ENCODE data around the gene IER5.

Gene IER5

DNA sequence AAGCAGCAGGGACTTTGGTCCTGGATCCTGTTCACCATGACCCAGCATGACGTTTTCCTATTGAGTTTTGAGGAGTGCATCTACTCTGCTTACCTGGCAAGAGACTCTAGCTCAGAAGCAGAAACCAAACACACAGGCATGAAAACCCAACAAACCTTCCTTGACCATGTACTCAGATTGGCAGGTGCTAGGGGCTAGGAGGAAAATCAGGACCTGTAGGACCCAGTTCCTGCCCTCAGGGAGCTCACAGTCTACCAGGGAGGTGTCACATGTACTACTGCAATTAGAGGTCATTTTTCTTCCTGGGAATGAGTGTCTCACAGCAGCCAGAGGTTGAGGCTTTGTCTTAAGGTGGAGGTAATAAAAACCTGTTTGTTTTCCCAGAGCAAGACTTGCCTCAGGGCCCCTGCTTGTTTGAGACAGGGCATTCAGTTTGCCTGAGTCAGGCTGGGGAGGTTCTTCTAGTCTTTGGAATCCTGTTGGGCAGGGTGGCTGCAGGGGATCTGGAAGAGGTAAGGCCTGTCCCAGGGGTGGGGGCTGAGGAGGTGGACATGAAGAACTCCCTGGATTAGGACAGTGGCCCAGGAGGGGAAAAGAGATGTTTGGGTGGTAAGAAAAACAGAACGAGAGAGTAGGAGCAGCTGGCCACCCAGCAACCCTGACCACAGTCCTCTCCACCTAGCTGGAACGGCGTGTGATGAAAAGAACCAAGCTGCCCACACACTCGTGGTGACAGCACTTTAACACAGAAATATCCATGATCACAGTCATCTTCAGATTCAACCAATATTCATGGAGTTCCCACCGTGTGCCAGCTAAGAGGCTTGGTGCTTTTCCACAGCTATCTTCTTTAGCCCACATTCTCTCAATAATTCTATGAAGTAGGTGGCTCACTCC lies 30.8 kb downstream of the IER5 start:
- in situ Hi-C loops (cut with MboI; ENCODE audit: low sequenced_read_pairs): no loop called here
- Histone ChIP-seq H3K4me3 (no peak overlapping the region), H3K4me1 (no peaks in the 10 kb centered on the region), H3K36me3 (replicated peaks) (no peaks in the 10 kb centered on the region), H3K27me3 (ENCODE audit: low read depth) (no peaks in the 10 kb centered on the region), H3K9me3 (no peaks in the 10 kb centered on the region)
- no peak for DNase-seq (ENCODE audit: low spot score in 2 of 2)

DNA sequence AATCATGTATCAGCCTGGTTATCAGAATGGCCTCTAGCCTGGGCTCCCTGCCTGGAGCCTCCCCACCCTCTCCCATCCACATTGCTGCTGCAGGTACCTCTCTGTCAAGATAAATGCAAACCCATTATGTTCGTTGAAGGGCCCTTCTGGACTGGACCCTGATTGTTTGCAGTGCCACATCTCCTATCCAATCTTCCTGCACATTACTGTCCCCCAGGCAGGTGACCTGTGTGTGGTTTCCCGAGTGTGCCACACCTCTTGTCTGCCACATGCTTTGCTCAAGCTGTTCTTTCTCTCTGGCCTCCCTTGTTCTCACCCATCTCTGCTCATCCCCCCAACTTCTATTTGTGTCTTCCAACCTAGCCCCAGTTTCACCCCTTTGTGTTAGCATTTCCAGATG lies 32.4 kb downstream of the IER5 start:
- in situ Hi-C loops (cut with MboI; ENCODE audit: low sequenced_read_pairs): no loop called here
- no peaks in the 10 kb centered on the region for H3K4me1 ChIP-seq

DNA sequence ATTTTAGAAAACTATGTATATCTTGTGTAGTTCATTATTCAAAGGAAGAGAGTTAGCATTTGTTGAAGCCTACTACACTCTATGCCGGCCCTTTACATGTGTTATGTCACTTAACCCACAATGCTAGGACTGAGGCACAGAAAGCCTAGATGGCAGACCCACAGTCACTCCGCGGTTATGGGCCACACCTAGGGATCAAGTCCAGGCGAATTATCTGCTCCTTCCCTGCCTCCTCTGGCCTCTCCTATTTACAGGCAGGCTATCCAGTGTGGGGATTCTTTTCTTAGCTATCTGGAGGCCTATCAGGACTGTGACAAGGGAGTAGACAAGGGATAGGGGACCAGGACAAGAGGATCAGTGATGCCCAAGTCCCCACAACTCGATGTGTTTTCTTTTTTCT lies 33.0 kb downstream of the IER5 start:
- H3K4me3 ChIP-seq: no peak overlapping the region
- in situ Hi-C loops (cut with MboI; ENCODE audit: low sequenced_read_pairs): no loop called here
- no peaks in the 10 kb centered on the region for H3K4me1 ChIP-seq
- H3K27me3 ChIP-seq (ENCODE audit: low read depth): no peaks in the 10 kb centered on the region
- H3K9me3 ChIP-seq: no peaks in the 10 kb centered on the region
- H3K36me3 ChIP-seq (replicated peaks): no peaks in the 10 kb centered on the region
- no peak for DNase-seq (ENCODE audit: low spot score in 2 of 2)

More for the DNA sequence above, 32.4 kb downstream of the IER5 start:
- Histone ChIP-seq H3K27me3 (ENCODE audit: low read depth) (no peaks in the 10 kb centered on the region), H3K9me3 (no peaks in the 10 kb centered on the region), H3K36me3 (replicated peaks) (no peaks in the 10 kb centered on the region), H3K4me3 (no peak overlapping the region)
- no peak for DNase-seq (ENCODE audit: low spot score in 2 of 2)

- no peak overlapping the region for H3K4me3 ChIP-seq
- H3K27me3 ChIP-seq (ENCODE audit: low read depth): no peaks in the 10 kb centered on the region
- no peaks in the 10 kb centered on the region for H3K36me3 ChIP-seq (replicated peaks)
- no peaks in the 10 kb centered on the region for H3K9me3 ChIP-seq
- in situ Hi-C loops (cut with MboI; ENCODE audit: low sequenced_read_pairs): no loop called here
- no peaks in the 10 kb centered on the region for H3K4me1 ChIP-seq
- no peak for DNase-seq (ENCODE audit: low spot score in 2 of 2)
Measured at GRCh38 chr1:181122222-181122621, 33.7 kb downstream of the IER5 start.

- H3K4me3 ChIP-seq: no peak overlapping the region
- in situ Hi-C loops (cut with MboI; ENCODE audit: low sequenced_read_pairs): no loop called here
- no peaks in the 10 kb centered on the region for H3K36me3 ChIP-seq (replicated peaks)
- no peaks in the 10 kb centered on the region for H3K27me3 ChIP-seq (ENCODE audit: low read depth)
- DNase-seq (ENCODE audit: low spot score in 2 of 2): no peak
- no peaks in the 10 kb centered on the region for H3K9me3 ChIP-seq
- H3K4me1 ChIP-seq: no peaks in the 10 kb centered on the region
Measured at GRCh38 chr1:181123173-181123572, 34.7 kb downstream of the IER5 start.

DNA sequence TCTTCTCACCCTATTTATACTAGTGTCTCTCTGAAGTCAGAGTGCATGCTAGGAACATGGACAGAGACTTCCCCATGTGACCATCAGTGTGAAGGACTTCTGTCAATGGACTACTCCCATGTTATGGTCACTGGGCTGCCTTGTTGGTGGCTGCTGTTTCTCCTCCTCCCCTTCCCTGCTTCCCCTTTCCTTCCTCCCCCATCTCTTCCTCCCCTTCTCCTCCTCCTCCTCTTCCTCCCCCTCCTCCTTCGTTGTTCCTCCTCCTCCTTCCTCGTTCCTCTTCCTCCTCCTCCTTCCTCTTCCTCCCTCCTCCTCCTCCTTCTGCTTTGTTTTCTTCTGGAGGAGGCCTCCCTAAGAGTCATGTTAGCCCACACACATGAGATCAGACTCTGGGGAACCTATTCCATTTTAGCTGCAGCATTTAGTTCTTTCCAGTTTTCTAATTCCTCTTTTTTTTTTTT lies 35.8 kb downstream of the IER5 start:
- Histone ChIP-seq H3K4me1 (no peaks in the 10 kb centered on the region), H3K4me3 (no peak overlapping the region), H3K9me3 (no peaks in the 10 kb centered on the region), H3K36me3 (replicated peaks) (no peaks in the 10 kb centered on the region), H3K27me3 (ENCODE audit: low read depth) (no peaks in the 10 kb centered on the region)
- no peak for DNase-seq (ENCODE audit: low spot score in 2 of 2)
- in situ Hi-C loops (cut with MboI; ENCODE audit: low sequenced_read_pairs): no loop called here

DNA sequence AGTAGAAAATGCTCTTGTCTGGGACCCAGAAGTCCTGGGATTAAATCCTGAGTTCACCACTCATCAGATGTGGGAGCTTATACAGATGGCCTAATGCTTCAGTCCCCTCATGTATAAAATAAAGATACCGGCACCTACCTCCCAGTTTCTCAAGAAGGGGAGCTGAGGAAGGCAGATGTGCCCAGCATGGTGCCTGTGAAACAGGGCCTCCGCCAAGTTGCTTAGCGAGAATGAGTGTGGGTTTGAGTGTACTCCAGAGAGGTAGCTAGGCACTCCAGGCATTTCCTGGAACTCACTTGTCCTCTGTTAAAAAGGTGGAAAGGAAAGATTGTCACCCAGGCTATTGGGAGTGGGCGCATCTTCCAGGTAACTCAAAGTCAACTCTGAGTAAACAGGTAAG lies 37.8 kb downstream of the IER5 start:
- in situ Hi-C loops (cut with MboI; ENCODE audit: low sequenced_read_pairs): no loop called here
- no peaks in the 10 kb centered on the region for H3K4me1 ChIP-seq
- H3K27me3 ChIP-seq (ENCODE audit: low read depth): no peaks in the 10 kb centered on the region
- DNase-seq (ENCODE audit: low spot score in 2 of 2): no peak
- H3K9me3 ChIP-seq: no peaks in the 10 kb centered on the region
- no peak overlapping the region for H3K4me3 ChIP-seq
- no peaks in the 10 kb centered on the region for H3K36me3 ChIP-seq (replicated peaks)

GRCh38 chr1:181126871-181127587 lies 38.5 kb downstream of the IER5 start:
- no peak for DNase-seq (ENCODE audit: low spot score in 2 of 2)
- Histone ChIP-seq H3K4me1 (no peaks in the 10 kb centered on the region), H3K36me3 (replicated peaks) (no peaks in the 10 kb centered on the region), H3K27me3 (ENCODE audit: low read depth) (no peaks in the 10 kb centered on the region), H3K4me3 (no peak overlapping the region), H3K9me3 (no peaks in the 10 kb centered on the region)
- in situ Hi-C loops (cut with MboI; ENCODE audit: low sequenced_read_pairs): no loop called here

GRCh38 chr1:181127898-181128453 lies 39.5 kb downstream of the IER5 start:
- Histone ChIP-seq H3K36me3 (replicated peaks) (no peaks in the 10 kb centered on the region), H3K4me1 (no peaks in the 10 kb centered on the region), H3K4me3 (no peak overlapping the region), H3K27me3 (ENCODE audit: low read depth) (no peaks in the 10 kb centered on the region), H3K9me3 (no peaks in the 10 kb centered on the region)
- DNase-seq (ENCODE audit: low spot score in 2 of 2): no peak
- in situ Hi-C loops (cut with MboI; ENCODE audit: low sequenced_read_pairs): no loop called here

- Histone ChIP-seq H3K27me3 (ENCODE audit: low read depth) (no peaks in the 10 kb centered on the region), H3K9me3 (no peaks in the 10 kb centered on the region), H3K36me3 (replicated peaks) (no peaks in the 10 kb centered on the region), H3K4me3 (no peak overlapping the region), H3K4me1 (no peaks in the 10 kb centered on the region)
- DNase-seq (ENCODE audit: low spot score in 2 of 2): no peak
- in situ Hi-C loops (cut with MboI; ENCODE audit: low sequenced_read_pairs): no loop called here
Measured at GRCh38 chr1:181128592-181129497, 40.3 kb downstream of the IER5 start.

DNA sequence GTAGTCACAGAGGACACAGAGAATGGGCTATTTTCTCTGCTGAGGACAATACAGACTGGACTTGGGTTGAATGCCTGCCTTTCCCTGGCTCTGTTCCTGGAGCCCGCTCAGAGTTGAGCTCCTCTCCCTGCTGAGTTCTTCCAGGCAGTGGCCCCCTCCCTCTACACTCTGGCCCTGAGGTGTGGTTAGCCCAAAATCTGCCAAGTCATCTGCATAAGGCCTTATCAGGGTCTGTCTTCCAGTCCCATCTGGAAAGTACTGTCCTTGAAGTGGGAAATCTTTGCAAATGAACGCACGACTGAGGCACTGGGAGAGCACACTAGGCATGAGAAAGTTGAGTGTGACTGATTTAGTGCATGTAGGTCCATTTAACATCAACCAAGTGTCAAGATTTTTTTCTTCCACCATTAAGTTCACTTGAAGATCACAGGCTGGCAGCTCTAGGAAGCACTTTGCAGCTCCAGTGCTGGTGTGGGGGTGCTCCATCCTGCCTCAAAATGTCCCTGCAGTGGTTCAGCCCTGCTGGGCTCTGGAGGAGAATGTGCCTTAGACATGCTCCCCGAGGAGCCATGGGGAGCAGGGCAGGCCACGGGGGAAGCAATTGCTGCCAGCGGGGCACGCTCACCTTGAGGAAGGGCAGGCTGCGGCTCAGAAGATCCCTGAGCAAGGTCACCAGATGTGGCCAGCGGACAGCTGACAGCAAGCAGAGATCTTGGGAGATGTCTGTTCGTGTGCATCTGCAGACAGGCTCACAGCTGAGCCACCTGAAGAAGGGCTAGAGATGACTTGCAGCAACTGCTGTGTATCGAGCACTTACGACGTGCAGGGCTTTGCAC lies 41.5 kb downstream of the IER5 start:
- no peaks in the 10 kb centered on the region for H3K27me3 ChIP-seq (ENCODE audit: low read depth)

GRCh38 chr1:181131255-181131941 lies 42.9 kb downstream of the IER5 start:
- no peak overlapping the region for H3K4me3 ChIP-seq
- DNase-seq (ENCODE audit: low spot score in 2 of 2): no peak
- H3K36me3 ChIP-seq (replicated peaks): no peaks in the 10 kb centered on the region
- no peaks in the 10 kb centered on the region for H3K9me3 ChIP-seq
- H3K27me3 ChIP-seq (ENCODE audit: low read depth): no peaks in the 10 kb centered on the region
- peaks cover 9% of the 10 kb centered on the region for H3K4me1 ChIP-seq
- in situ Hi-C loops (cut with MboI; ENCODE audit: low sequenced_read_pairs): no loop called here

More for the DNA sequence above, 41.5 kb downstream of the IER5 start:
- in situ Hi-C loops (cut with MboI; ENCODE audit: low sequenced_read_pairs): no loop called here
- H3K4me3 ChIP-seq: no peak overlapping the region
- no peaks in the 10 kb centered on the region for H3K9me3 ChIP-seq
- DNase-seq (ENCODE audit: low spot score in 2 of 2): no peak
- H3K4me1 ChIP-seq: peaks cover 4% of the 10 kb centered on the region
- no peaks in the 10 kb centered on the region for H3K36me3 ChIP-seq (replicated peaks)
